H1 (cell line): ENCODE measurements around the gene FMNL1. TPM values are rescaled to one million over a fixed set of nuclear protein-coding genes. Genes with fewer than 3 reads are reported as not detected.

Experiments used
- CEBPB ChIP-seq: IDR thresholded peaks from 2 replicates; pipeline ENCODE4 v1.6.1; 2012; ENCODE audit warnings: low read depth, low read length
- GABPA ChIP-seq: IDR thresholded peaks from 2 replicates; pipeline ENCODE4 v1.6.1; 2011; ENCODE audit warnings: mild to moderate bottlenecking, low read length, moderate library complexity, borderline replicate concordance; ENCODE audit not compliant: insufficient read depth
- POLR2A ChIP-seq, 2 experiments: IDR thresholded peaks; 1 replicate in 1 of 2; 2 replicates in 1 of 2; pipeline ENCODE4 v1.6.1; 2011; ENCODE audit warnings: low read depth in 2 of 2, low read length in 2 of 2, mild to moderate bottlenecking in 2 of 2; ENCODE audit errors: control extremely low read depth in 1 of 2
- polyA plus RNA-seq, 7 experiments: library from polyadenylated mRNA; depleted of rRNA in 3 of 7; stranded (reverse) in 5 of 7; unstranded in 2 of 7; fragments of >200 nt in 5 of 7; fragments of 200-250 nt in 2 of 7; gene quantifications; 1 replicate in 5 of 7; 2 replicates in 1 of 7; 4 replicates in 1 of 7; pipeline versions ENCODE4 v1.2.1 to v1.2.3, GENCODE V29; 2011 to 2013; ENCODE audit warnings: missing spikeins in 2 of 7, mixed read lengths in 2 of 7
- total RNA-seq: library from RNA; stranded (reverse); fragmentation: NEBNext Ultra II Directional; extraction: Animal tissue kit (Norgen Biotek cat#: 25700); gene quantifications from 2 replicates; pipeline ENCODE4 v1.2.1, GENCODE V29; 2021
- TF ChIP-seq, protein P1 (sequence below), 3 experiments: IDR thresholded peaks; 1 replicate in 2 of 3; 2 replicates in 1 of 3; pipeline versions ENCODE4 v1.5.1 to v1.6.1; 2011; ENCODE audit warnings: low read length in 3 of 3, mild to moderate bottlenecking in 3 of 3, inconsistent platforms in 2 of 3, low read depth in 1 of 3, moderate library complexity in 1 of 3; ENCODE audit not compliant: insufficient read depth in 1 of 3; ENCODE audit errors: control extremely low read depth in 1 of 3
- TF ChIP-seq, protein P2 (sequence below): IDR thresholded peaks from 2 replicates; pipeline ENCODE4 v1.6.1; 2011; ENCODE audit warnings: low read depth, mild to moderate bottlenecking, low read length; ENCODE audit not compliant: insufficient read depth

FMNL1 gene
- total and polyA plus RNA-seq, 2 of the 8 experiments (the other 6 are each of a cell fraction or from before 2014, with no cell fraction given), result 2.5 to 8.6 TPM

DNA sequence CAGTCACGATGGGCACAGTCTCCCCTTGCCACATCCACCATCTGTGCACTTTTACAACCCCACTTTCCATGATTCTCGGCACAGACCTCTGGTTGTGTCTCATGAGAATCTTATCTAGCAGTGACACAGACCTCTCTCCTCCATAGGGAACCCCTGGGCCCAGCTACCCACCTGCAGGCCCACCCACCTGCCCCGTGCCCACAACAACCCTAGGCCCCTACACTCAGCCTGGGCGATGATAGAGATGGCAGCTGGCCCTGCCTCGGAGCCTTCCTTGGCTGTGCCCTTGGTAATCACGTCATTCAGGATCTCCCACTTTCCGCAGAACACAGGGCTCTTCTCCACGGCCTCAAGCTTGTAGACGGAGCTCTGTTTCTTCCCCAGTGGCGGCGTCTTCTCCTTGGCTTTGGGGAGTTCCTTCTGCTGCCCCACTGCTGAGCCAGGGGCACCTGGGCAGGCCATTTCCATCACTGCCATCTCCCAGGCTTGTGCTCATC, 68.6 kb downstream of the FMNL1 start (continued):
- TF ChIP-seq, protein P1, sequence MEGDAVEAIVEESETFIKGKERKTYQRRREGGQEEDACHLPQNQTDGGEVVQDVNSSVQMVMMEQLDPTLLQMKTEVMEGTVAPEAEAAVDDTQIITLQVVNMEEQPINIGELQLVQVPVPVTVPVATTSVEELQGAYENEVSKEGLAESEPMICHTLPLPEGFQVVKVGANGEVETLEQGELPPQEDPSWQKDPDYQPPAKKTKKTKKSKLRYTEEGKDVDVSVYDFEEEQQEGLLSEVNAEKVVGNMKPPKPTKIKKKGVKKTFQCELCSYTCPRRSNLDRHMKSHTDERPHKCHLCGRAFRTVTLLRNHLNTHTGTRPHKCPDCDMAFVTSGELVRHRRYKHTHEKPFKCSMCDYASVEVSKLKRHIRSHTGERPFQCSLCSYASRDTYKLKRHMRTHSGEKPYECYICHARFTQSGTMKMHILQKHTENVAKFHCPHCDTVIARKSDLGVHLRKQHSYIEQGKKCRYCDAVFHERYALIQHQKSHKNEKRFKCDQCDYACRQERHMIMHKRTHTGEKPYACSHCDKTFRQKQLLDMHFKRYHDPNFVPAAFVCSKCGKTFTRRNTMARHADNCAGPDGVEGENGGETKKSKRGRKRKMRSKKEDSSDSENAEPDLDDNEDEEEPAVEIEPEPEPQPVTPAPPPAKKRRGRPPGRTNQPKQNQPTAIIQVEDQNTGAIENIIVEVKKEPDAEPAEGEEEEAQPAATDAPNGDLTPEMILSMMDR (IDR thresholded peaks at IDR 0.05; ENCODE audit: control extremely low read depth in 1 of 3, insufficient read depth in 1 of 3, low read depth in 1 of 3, low read length in 3 of 3), result no peak
- TF ChIP-seq, protein P2, sequence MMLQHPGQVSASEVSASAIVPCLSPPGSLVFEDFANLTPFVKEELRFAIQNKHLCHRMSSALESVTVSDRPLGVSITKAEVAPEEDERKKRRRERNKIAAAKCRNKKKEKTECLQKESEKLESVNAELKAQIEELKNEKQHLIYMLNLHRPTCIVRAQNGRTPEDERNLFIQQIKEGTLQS, result no peak
- no peak for TF ChIP-seq POLR2A (IDR thresholded peaks at IDR 0.05; ENCODE audit: control extremely low read depth in 1 of 2, low read depth in 2 of 2, low read length in 2 of 2)
- no peak for TF ChIP-seq CEBPB
- no peak for TF ChIP-seq GABPA
